SK-N-MC (cell line): ENCODE measurements around the gene NDUFS5.

ENCODE experiments used
- DNase-seq: peaks from one replicate; pipeline ENCODE4 v3.0.0-alpha.2; 2011; ENCODE audit warnings: low read depth, low spot score
- H3K27ac ChIP-seq: fragments of 200-600 bp; sonication (generic); 2 replicates; pipeline ENCODE4 v1.5.1; 2016; ENCODE audit warnings: mixed run types
- H3K36me3 ChIP-seq: fragments of 200-600 bp; sonication (generic); 2 replicates; pipeline ENCODE4 v1.6.1; 2017; ENCODE audit warnings: antibody characterized with exemption, low read length, mixed read lengths; ENCODE audit not compliant: insufficient read depth
- H3K4me3 ChIP-seq: fragments of 200-600 bp; sonication (generic); 2 replicates; pipeline ENCODE4 v1.5.1; 2016
- H3K9ac ChIP-seq: fragments of 200-600 bp; sonication (generic); 2 replicates; pipeline ENCODE4 v1.8.0; 2017; ENCODE audit warnings: mixed run types, mixed read lengths; ENCODE audit not compliant: insufficient read length
- H3K9me3 ChIP-seq: fragments of 200-600 bp; sonication (generic); 2 replicates; pipeline ENCODE4 v1.6.1; 2017; ENCODE audit warnings: low read depth, mild to moderate bottlenecking, antibody characterized with exemption, low read length, moderate library complexity, mixed read lengths
- EZH2 ChIP-seq: fragments of 200-600 bp; sonication (generic); IDR thresholded peaks from one replicate; pipeline ENCODE4 v1.6.1; 2017; ENCODE audit warnings: antibody characterized with exemption
- FOXP2 ChIP-seq: optimal IDR thresholded peaks from 2 replicates; pipeline ENCODE3; 2011; ENCODE audit warnings: mild to moderate bottlenecking, moderate library complexity; ENCODE audit not compliant: insufficient read depth; ENCODE audit errors: extremely low read length, control extremely low read depth
- POLR2AphosphoS5 ChIP-seq: IDR thresholded peaks from 2 replicates; pipeline ENCODE4 v1.6.1; 2012; ENCODE audit warnings: mild to moderate bottlenecking, low read depth, low read length, borderline replicate concordance

NDUFS5 gene

GRCh38 chr1:39076799-39077148 is 50.6 kb downstream of the NDUFS5 start:
- Histone ChIP-seq H3K4me3 (no peak overlapping the region), H3K36me3 (no peaks in the 10 kb centered on the region), H3K9me3 (no peaks in the 10 kb centered on the region), H3K9ac (no peak overlapping the region), H3K27ac (no peak overlapping the region)
- TF ChIP-seq POLR2AphosphoS5: no peak
- TF ChIP-seq EZH2: no peak
- no peak for TF ChIP-seq FOXP2
- no peak for DNase-seq

- Histone ChIP-seq H3K4me3 (no peak overlapping the region), H3K9me3 (no peaks in the 10 kb centered on the region), H3K9ac (no peak overlapping the region), H3K36me3 (no peaks in the 10 kb centered on the region), H3K27ac (no peak overlapping the region)
- no peak for DNase-seq
- TF ChIP-seq FOXP2: no peak
- TF ChIP-seq POLR2AphosphoS5: no peak
- TF ChIP-seq EZH2: no peak
These were observed 54.2 kb downstream of the NDUFS5 start for GRCh38 chr1:39080269-39080826.

GRCh38 chr1:39080831-39081270 is 54.7 kb downstream of the NDUFS5 start:
- H3K36me3 ChIP-seq: no peaks in the 10 kb centered on the region
- H3K27ac ChIP-seq: no peak overlapping the region
- no peak for DNase-seq
- H3K9me3 ChIP-seq: no peaks in the 10 kb centered on the region
- H3K9ac ChIP-seq: no peak overlapping the region
- H3K4me3 ChIP-seq: no peak overlapping the region
- TF ChIP-seq POLR2AphosphoS5: no peak
- no peak for TF ChIP-seq FOXP2
- TF ChIP-seq EZH2: no peak

GRCh38 chr1:39081271-39082009 is 55.3 kb downstream of the NDUFS5 start:
- no peak for DNase-seq

DNA sequence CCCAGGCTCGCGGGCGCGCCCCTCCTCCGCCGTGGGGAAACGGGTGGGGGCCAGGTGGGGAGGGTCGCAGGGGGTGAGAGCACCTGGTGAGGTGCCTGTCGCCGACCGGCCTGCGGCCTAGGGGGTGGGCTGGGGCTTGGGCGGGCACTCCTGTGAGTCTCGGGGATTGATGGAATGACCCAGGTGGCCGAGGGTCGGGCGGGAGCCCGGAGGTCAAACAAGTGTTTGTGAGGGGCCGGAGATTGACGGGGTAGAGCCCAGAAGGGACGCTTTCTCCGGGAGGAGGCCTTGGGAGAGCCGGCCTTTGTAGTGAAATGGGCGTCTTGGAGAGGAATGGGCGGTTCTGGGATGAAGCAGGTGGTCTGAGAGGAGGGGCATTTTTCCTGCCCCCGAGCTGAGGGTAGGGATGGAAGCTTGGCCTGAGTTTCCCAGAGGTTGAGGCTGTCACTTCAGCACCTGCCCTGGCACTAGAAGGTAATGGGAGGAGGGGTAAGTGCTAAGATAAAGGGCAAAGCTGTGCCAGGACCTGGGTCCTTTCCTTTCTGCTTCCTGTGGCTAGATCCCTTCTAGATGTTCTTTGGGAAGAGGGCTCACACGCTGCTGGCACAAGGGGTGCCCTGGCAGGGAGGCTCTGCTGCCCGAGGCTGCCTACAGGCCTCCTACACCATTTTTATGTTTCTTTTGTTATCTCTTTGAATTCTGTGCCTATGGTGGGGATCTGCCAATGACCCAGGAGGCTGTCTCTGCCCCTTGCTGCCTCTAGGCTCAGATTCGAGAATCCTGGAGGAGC is 56.1 kb downstream of the NDUFS5 start:
- DNase-seq: no peak
- no peaks in the 10 kb centered on the region for H3K9me3 ChIP-seq
- TF ChIP-seq POLR2AphosphoS5 (no peak), FOXP2 (no peak), EZH2 (no peak)
- no peak overlapping the region for H3K9ac ChIP-seq
- H3K4me3 ChIP-seq: no peak overlapping the region
- H3K27ac ChIP-seq: no peak overlapping the region
- no peaks in the 10 kb centered on the region for H3K36me3 ChIP-seq

More at GRCh38 chr1:39081271-39082009, 55.3 kb downstream of the NDUFS5 start:
- Histone ChIP-seq H3K36me3 (no peaks in the 10 kb centered on the region), H3K4me3 (peak overlapping the region; percentile 69), H3K27ac (no peak overlapping the region), H3K9ac (no peak overlapping the region), H3K9me3 (no peaks in the 10 kb centered on the region)
- no peak for TF ChIP-seq EZH2
- no peak for TF ChIP-seq FOXP2
- TF ChIP-seq POLR2AphosphoS5: no peak

GRCh38 chr1:39082811-39083576 is 56.8 kb downstream of the NDUFS5 start:
- Histone ChIP-seq H3K9me3 (no peaks in the 10 kb centered on the region), H3K36me3 (no peaks in the 10 kb centered on the region), H3K27ac (no peak overlapping the region), H3K4me3 (no peak overlapping the region), H3K9ac (no peak overlapping the region)
- DNase-seq: no peak
- TF ChIP-seq FOXP2 (no peak), EZH2 (no peak), POLR2AphosphoS5 (no peak)

GRCh38 chr1:39084191-39084590 is 58.0 kb downstream of the NDUFS5 start:
- TF ChIP-seq POLR2AphosphoS5: no peak
- TF ChIP-seq FOXP2: no peak
- no peak for TF ChIP-seq EZH2
- no peak overlapping the region for H3K4me3 ChIP-seq
- H3K27ac ChIP-seq: no peak overlapping the region
- no peak overlapping the region for H3K9ac ChIP-seq
- DNase-seq: no peak
- no peaks in the 10 kb centered on the region for H3K36me3 ChIP-seq
- H3K9me3 ChIP-seq: no peaks in the 10 kb centered on the region
